Thyroid gland (tissue), 4 donors: Measurements from ENCODE around the gene SPI1.

Experiments
- CTCF ChIP-seq, 6 experiments: fragments of 200-600 bp in 3 of 6; fragments of 450-650 bp in 3 of 6; sonication (generic) in 3 of 6; IDR thresholded peaks; one replicate each; pipeline ENCODE4 v1.5.1; 2016 to 2019; ENCODE audit warnings: antibody characterized with exemption in 6 of 6, mild to moderate bottlenecking in 2 of 6, inconsistent platforms in 1 of 6, moderate library complexity in 1 of 6
- POLR2A ChIP-seq, 2 donors: fragments of 450-650 bp; IDR thresholded peaks; one replicate each; pipeline ENCODE4 v1.6.1; 2017; ENCODE audit warnings: antibody characterized with exemption in 2 of 2, mild to moderate bottlenecking in 2 of 2, moderate library complexity in 1 of 2

- TF ChIP-seq CTCF (IDR thresholded peaks at IDR 0.05) = no peak
- no peak for TF ChIP-seq POLR2A (IDR thresholded peaks at IDR 0.05)
Measured at GRCh38 chr11:47325271-47326041, 52.9 kb downstream of the SPI1 start.
